ENCODE data around the gene PFDN4. TPM values are rescaled to one million over a fixed set of nuclear protein-coding genes. Genes with fewer than 3 reads are reported as not detected.
A peak's percentile ranks its signal among the peaks of the same experiment; 100 is the strongest.

PFDN4 gene
- total and polyA plus RNA-seq, 2 donors (not counting 1 experiment from before 2014, with no cell fraction given): 86.7 to 87.0 TPM

GRCh38 chr20:54229566-54230160 is 21.8 kb downstream of the PFDN4 start:
- Histone ChIP-seq H3K27ac (ENCODE audit: insufficient read depth, low read length) (no peak overlapping the region), H4K20me1 (ENCODE audit: control insufficient read depth, extremely low read depth, insufficient read depth, low read length) (no peaks in the 10 kb centered on the region), H3K9me3 (ENCODE audit: control insufficient read depth, insufficient read depth, low read depth, low read length) (no peaks in the 10 kb centered on the region), H3K9ac (ENCODE audit: insufficient read depth, low read length) (no peak overlapping the region), H3K27me3 (ENCODE audit: control insufficient read depth, insufficient read depth, low read length) (no peaks in the 10 kb centered on the region), H3K4me2 (ENCODE audit: extremely low read depth, insufficient read depth, low read length) (no peak overlapping the region), H2AFZ (ENCODE audit: low read length) (no peak overlapping the region), H3K36me3 (ENCODE audit: control insufficient read depth, insufficient read depth, low read length) (no peaks in the 10 kb centered on the region), H3K4me1 (ENCODE audit: control insufficient read depth, extremely low read depth, insufficient read depth, low read length) (no peaks in the 10 kb centered on the region), H3K4me3 (replicated peaks in 1 of 4; ENCODE audit: control extremely low read depth in 1 of 4, insufficient read depth in 1 of 4, low read depth in 3 of 4, low read length in 4 of 4) (no peak overlapping the region), H3K79me2 (ENCODE audit: control insufficient read depth, insufficient read depth, low read length) (no peaks in the 10 kb centered on the region)
- peak in 1 of 2 donors; percentile 28 for DNase-seq (ENCODE audit: low read depth in 2 of 2)
- TF ChIP-seq CTCF (conservative IDR thresholded peaks at IDR 0.05 in 1 of 2, IDR thresholded peaks at IDR 0.05 in 1 of 2; ENCODE audit: low read depth in 1 of 2, low read length in 2 of 2): no peak
- TF ChIP-seq EZH2 (IDR thresholded peaks at IDR 0.05; ENCODE audit: low read length, missing control alignments): no peak

GRCh38 chr20:54231036-54231435 is 23.1 kb downstream of the PFDN4 start:
- no peak overlapping the region for H3K27ac ChIP-seq (ENCODE audit: insufficient read depth, low read length)
- no peak overlapping the region for H3K4me2 ChIP-seq (ENCODE audit: extremely low read depth, insufficient read depth, low read length)
- H3K27me3 ChIP-seq (ENCODE audit: control insufficient read depth, insufficient read depth, low read length): no peaks in the 10 kb centered on the region
- no peak for TF ChIP-seq CTCF (conservative IDR thresholded peaks at IDR 0.05 in 1 of 2, IDR thresholded peaks at IDR 0.05 in 1 of 2; ENCODE audit: low read depth in 1 of 2, low read length in 2 of 2)
- no peak for TF ChIP-seq EZH2 (IDR thresholded peaks at IDR 0.05; ENCODE audit: low read length, missing control alignments)
- H2AFZ ChIP-seq (ENCODE audit: low read length): no peak overlapping the region
- no peaks in the 10 kb centered on the region for H3K36me3 ChIP-seq (ENCODE audit: control insufficient read depth, insufficient read depth, low read length)
- H3K4me3 ChIP-seq (replicated peaks in 1 of 4; ENCODE audit: control extremely low read depth in 1 of 4, insufficient read depth in 1 of 4, low read depth in 3 of 4, low read length in 4 of 4): no peak overlapping the region
- H3K9ac ChIP-seq (ENCODE audit: insufficient read depth, low read length): no peak overlapping the region
- no peaks in the 10 kb centered on the region for H3K9me3 ChIP-seq (ENCODE audit: control insufficient read depth, insufficient read depth, low read depth, low read length)
- H3K79me2 ChIP-seq (ENCODE audit: control insufficient read depth, insufficient read depth, low read length): no peaks in the 10 kb centered on the region
- H3K4me1 ChIP-seq (ENCODE audit: control insufficient read depth, extremely low read depth, insufficient read depth, low read length): no peaks in the 10 kb centered on the region
- no peaks in the 10 kb centered on the region for H4K20me1 ChIP-seq (ENCODE audit: control insufficient read depth, extremely low read depth, insufficient read depth, low read length)
- no peak for DNase-seq (ENCODE audit: low read depth in 2 of 2)

- Histone ChIP-seq H2AFZ (ENCODE audit: low read length) (no peak overlapping the region), H4K20me1 (ENCODE audit: control insufficient read depth, extremely low read depth, insufficient read depth, low read length) (no peaks in the 10 kb centered on the region), H3K4me3 (replicated peaks in 1 of 4; ENCODE audit: control extremely low read depth in 1 of 4, insufficient read depth in 1 of 4, low read depth in 3 of 4, low read length in 4 of 4) (no peak overlapping the region), H3K36me3 (ENCODE audit: control insufficient read depth, insufficient read depth, low read length) (no peaks in the 10 kb centered on the region), H3K4me2 (ENCODE audit: extremely low read depth, insufficient read depth, low read length) (no peak overlapping the region), H3K9me3 (ENCODE audit: control insufficient read depth, insufficient read depth, low read depth, low read length) (no peaks in the 10 kb centered on the region), H3K79me2 (ENCODE audit: control insufficient read depth, insufficient read depth, low read length) (no peaks in the 10 kb centered on the region), H3K27ac (ENCODE audit: insufficient read depth, low read length) (no peak overlapping the region), H3K9ac (ENCODE audit: insufficient read depth, low read length) (no peak overlapping the region), H3K27me3 (ENCODE audit: control insufficient read depth, insufficient read depth, low read length) (no peaks in the 10 kb centered on the region), H3K4me1 (ENCODE audit: control insufficient read depth, extremely low read depth, insufficient read depth, low read length) (no peaks in the 10 kb centered on the region)
- no peak for DNase-seq (ENCODE audit: low read depth in 2 of 2)
- TF ChIP-seq EZH2 (IDR thresholded peaks at IDR 0.05; ENCODE audit: low read length, missing control alignments): no peak
- TF ChIP-seq CTCF (conservative IDR thresholded peaks at IDR 0.05 in 1 of 2, IDR thresholded peaks at IDR 0.05 in 1 of 2; ENCODE audit: low read depth in 1 of 2, low read length in 2 of 2): no peak
Measured at GRCh38 chr20:54234991-54235390, 27.1 kb downstream of the PFDN4 start.

All from fibroblast of lung (primary cell).